Psoas muscle (tissue), 8 donors: ENCODE measurements around the gene DCX. TPM values are rescaled to one million over a fixed set of nuclear protein-coding genes. Genes with fewer than 3 reads are reported as not detected.
A peak's percentile ranks its signal among the peaks of the same experiment; 100 is the strongest.

Experiments
- ATAC-seq, 4 donors: fragments of 200-7000 bp; cut with Tn5 transposase; one replicate each; pipeline ENCODE4 v1.9.1; 2020; ENCODE audit warnings: moderate library complexity in 3 of 4, mild to moderate bottlenecking in 2 of 4
- DNase-seq, 2 donors: peaks; one replicate each; pipeline ENCODE4 v3.0.0-alpha.2; 2020
- H3K27ac ChIP-seq: fragments of 200-600 bp; one replicate; pipeline ENCODE4 v1.8.0; 2022
- H3K27me3 ChIP-seq, 3 donors: fragments of 200-600 bp in 1 of 3; one replicate each; pipeline versions ENCODE4 v1.6.1 to v1.8.0; 2013 to 2022; ENCODE audit warnings: low read length in 2 of 3, mild to moderate bottlenecking in 2 of 3, moderate library complexity in 1 of 3; ENCODE audit not compliant: insufficient read depth in 3 of 3
- H3K36me3 ChIP-seq, 2 donors: fragments of 200-600 bp in 1 of 2; one replicate each; pipeline versions ENCODE4 v1.6.1 to v1.8.0; 2013 to 2022; ENCODE audit warnings: low read depth in 1 of 2, mild to moderate bottlenecking in 1 of 2, moderate library complexity in 1 of 2; ENCODE audit not compliant: insufficient read depth in 1 of 2
- H3K4me1 ChIP-seq: fragments of 200-600 bp; one replicate; pipeline ENCODE4 v1.8.0; 2022
- H3K4me3 ChIP-seq: fragments of 200-600 bp; one replicate; pipeline ENCODE4 v1.8.0; 2022; ENCODE audit warnings: mild to moderate bottlenecking
- H3K9me3 ChIP-seq: fragments of 200-600 bp; one replicate; pipeline ENCODE4 v1.8.0; 2022
- WGBS, 3 donors: extraction: QIAGEN DNeasy Blood & Tissue Kit; methylation state at CpG; one replicate each; pipeline versions ENCODE4 v1.1.6 to v1.1.7; 2013; 5-methylcytosine and 5-hydroxymethylcytosine counted together
- intact Hi-C, 2 donors: fragments of 100-400 bp; cut with DNase I; formaldehyde crosslinking; loops; one replicate each; pipeline versions ENCODE4 v1.11.0 to v1.14.2; 2022
- polyA plus RNA-seq, 3 donors: library from polyadenylated mRNA; stranded (reverse); fragments of 200-250 nt; gene quantifications; one replicate each; pipeline ENCODE4 v1.2.3, GENCODE V29; 2013
- total RNA-seq, 4 donors: library from RNA; stranded (reverse); fragmentation: NEBNext Ultra II Directional in 2 of 4; extraction: Animal tissue kit (Norgen Biotek cat#: 25700) in 2 of 4; gene quantifications; one replicate each; pipeline versions ENCODE4 v1.2.1 to v1.2.4, GENCODE V29; 2021 to 2023
- TF ChIP-seq, protein P1 (sequence below): fragments of 200-600 bp; IDR thresholded peaks from one replicate; pipeline ENCODE4 v1.8.0; 2022; ENCODE audit warnings: antibody characterized with exemption
- donor health status: healthy with polysubstance abuse.
- donor health status: DM: no; HTN: no; CAD: no; lungs with moderate emphysema.
- donor health status: Bipolar disorder and iron deficiency.
- donor health status: healthy.
- donor health status: DM: yes; HTN: yes; CAD: no.
- donor health status: DM: no; HTN: no; CAD: no.
- donor health status: DM: no; HTN: no; CAD: no.
- donor health status: DM: yes; HTN: yes; CAD: no.

DCX gene
- total and polyA plus RNA-seq, 7 donors, result under 0.01 TPM; not detected in 6

DNA sequence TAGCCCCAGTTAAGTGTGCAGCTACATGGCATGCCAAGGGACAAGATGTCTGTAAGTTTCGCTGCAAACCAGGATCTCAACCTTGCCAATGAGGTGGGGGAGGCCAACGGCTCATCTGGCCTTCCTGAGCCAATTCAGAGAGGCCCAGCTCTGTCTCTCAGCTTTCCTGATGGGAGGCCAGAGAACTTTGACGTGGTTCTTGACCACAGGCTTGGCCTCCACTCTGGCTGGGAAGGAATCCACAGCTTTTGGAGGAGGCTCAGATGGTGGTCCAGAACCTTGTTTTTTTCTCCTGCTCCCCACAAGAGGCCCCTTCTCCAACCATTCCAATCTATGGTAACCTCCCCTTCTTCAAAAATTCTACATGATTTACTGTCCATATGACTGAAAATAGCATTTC lies 151.5 kb downstream of the DCX start:
- TF ChIP-seq, protein P1, sequence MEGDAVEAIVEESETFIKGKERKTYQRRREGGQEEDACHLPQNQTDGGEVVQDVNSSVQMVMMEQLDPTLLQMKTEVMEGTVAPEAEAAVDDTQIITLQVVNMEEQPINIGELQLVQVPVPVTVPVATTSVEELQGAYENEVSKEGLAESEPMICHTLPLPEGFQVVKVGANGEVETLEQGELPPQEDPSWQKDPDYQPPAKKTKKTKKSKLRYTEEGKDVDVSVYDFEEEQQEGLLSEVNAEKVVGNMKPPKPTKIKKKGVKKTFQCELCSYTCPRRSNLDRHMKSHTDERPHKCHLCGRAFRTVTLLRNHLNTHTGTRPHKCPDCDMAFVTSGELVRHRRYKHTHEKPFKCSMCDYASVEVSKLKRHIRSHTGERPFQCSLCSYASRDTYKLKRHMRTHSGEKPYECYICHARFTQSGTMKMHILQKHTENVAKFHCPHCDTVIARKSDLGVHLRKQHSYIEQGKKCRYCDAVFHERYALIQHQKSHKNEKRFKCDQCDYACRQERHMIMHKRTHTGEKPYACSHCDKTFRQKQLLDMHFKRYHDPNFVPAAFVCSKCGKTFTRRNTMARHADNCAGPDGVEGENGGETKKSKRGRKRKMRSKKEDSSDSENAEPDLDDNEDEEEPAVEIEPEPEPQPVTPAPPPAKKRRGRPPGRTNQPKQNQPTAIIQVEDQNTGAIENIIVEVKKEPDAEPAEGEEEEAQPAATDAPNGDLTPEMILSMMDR, result no peak
- Histone ChIP-seq H3K27me3 (peaks cover 0 to 39% (median 0%) of the 10 kb centered on the region in 3 donors), H3K9me3 (no peaks in the 10 kb centered on the region), H3K4me3 (no peak overlapping the region), H3K36me3 (no peaks in the 10 kb centered on the region), H3K27ac (no peak overlapping the region), H3K4me1 (no peaks in the 10 kb centered on the region)
- WGBS, 3 donors, result 60 to 80% (median 79%) methylated on average over 1 to 3 of the region's 3 CpGs
- ATAC-seq, result no peak
- DNase-seq, result no peak
- intact Hi-C loops, result no loop called here

DNA sequence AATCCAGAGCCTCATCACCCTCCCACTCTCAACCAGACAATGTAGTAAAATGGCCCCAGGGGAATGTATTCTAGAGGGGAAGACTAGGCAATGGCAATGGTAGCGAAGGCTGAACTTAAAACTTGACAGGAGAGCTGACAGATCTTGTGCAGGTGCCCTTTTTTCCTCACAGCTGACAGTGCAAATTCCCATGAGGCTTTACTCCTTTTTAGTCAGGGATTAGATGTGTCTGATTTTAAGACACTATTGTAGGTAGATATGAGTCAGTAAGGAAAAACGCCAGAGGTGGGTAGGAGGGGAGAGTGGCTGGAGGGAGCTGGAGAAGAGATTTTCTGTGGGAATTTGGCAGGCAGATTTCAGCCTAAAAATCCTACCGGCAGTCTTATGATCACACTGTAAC lies 152.4 kb downstream of the DCX start:
- DNase-seq (no peak), ATAC-seq (no peak)
- Histone ChIP-seq H3K36me3 (no peaks in the 10 kb centered on the region), H3K4me1 (no peaks in the 10 kb centered on the region), H3K9me3 (no peaks in the 10 kb centered on the region), H3K27me3 (peaks cover 0 to 43% (median 0%) of the 10 kb centered on the region in 3 donors), H3K27ac (no peak overlapping the region), H3K4me3 (no peak overlapping the region)
- TF ChIP-seq, protein P1, result no peak
- intact Hi-C loops, result no loop called here
- 53 to 64% (median 58%) methylated on average over 3 of the region's 3 CpGs for WGBS, 3 donors

DNA sequence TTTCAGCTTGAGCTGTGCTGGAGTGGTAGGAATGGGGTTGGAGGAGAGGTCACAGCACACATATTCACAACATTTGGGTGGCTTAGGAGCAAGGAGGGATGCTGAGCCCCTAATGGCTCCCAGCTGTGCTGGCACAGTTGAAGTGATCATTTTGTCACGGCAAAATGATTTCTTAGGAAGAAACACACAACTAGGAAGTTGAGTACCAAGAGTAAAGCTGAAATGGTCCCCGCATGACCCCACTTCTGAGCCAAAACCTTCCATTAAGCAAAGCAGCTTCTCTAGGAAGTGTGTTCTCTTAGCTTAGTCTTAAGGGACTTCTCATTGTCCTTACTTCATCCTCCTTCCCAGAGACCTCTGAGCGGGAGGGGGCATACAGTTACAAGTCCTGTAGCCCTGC lies 154.3 kb downstream of the DCX start:
- no peak for ATAC-seq
- DNase-seq, result peak in 1 of 2 donors; percentile 42
- H3K27ac ChIP-seq, result no peak overlapping the region
- peaks cover 0 to 33% (median 0%) of the 10 kb centered on the region in 3 donors for H3K27me3 ChIP-seq
- intact Hi-C loops, result no loop called here
- H3K9me3 ChIP-seq, result no peaks in the 10 kb centered on the region
- TF ChIP-seq, protein P1, result no peak
- H3K4me3 ChIP-seq, result no peak overlapping the region
- H3K36me3 ChIP-seq, result no peaks in the 10 kb centered on the region
- WGBS, 3 donors, result 36 to 55% (median 46%) methylated on average over 3 of the region's 3 CpGs
- no peaks in the 10 kb centered on the region for H3K4me1 ChIP-seq

DNA sequence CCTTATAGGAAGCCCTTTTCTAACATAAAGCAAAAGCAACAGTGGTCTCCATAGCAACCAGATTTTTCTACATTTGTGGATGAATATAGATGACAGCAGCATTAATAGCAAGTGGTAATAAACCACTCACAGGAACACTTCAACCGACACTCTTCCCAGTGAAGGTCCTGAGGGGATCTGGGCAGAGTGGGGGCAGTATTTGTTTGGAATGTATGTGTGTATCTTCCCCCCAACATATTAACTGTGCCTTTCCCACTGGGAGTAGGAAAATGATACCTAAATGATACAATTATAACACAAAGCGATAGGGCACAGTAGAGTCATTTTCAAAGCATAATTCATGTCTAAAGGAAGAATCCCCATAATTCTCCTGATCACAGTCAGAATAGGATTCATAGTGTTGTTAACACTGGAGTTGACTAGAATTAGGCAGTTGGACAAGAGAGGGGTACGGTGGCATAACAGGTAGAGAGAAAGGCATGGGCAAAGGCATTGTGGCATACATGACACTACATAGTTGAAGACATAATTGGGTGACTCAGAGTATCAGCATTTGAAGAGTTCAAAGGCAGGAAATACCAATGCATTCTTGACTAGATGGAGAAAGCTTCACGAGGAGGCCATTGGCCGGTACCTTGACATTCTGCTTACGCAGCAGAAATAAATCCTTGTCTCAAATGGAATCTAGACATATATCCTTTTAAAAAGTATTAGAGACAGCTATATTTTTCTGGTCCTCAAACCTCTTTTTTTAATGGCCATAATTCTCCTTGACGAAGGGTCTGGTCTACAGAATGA lies 156.9 kb downstream of the DCX start:
- TF ChIP-seq, protein P1, result no peak
- no peaks in the 10 kb centered on the region for H3K9me3 ChIP-seq
- no peak for DNase-seq
- H3K27ac ChIP-seq, result no peak overlapping the region
- H3K27me3 ChIP-seq, result peaks cover 0 to 15% (median 0%) of the 10 kb centered on the region in 3 donors
- no peak for ATAC-seq
- intact Hi-C loops, result no loop called here
- no peak overlapping the region for H3K4me3 ChIP-seq
- H3K36me3 ChIP-seq, result no peaks in the 10 kb centered on the region
- 55 to 71% (median 69%) methylated on average over 7 of the region's 7 CpGs for WGBS, 3 donors
- no peaks in the 10 kb centered on the region for H3K4me1 ChIP-seq
